ENCODE measurements around the gene SLC29A1. TPM values are rescaled to one million over a fixed set of nuclear protein-coding genes. Genes with fewer than 3 reads are reported as not detected.
A peak's percentile ranks its signal among the peaks of the same experiment; 100 is the strongest.

SLC29A1 gene
- polyA plus RNA-seq, 2 of the 4 experiments (the other 2 are of a cell fraction) = 45.6 to 72.3 TPM

DNA sequence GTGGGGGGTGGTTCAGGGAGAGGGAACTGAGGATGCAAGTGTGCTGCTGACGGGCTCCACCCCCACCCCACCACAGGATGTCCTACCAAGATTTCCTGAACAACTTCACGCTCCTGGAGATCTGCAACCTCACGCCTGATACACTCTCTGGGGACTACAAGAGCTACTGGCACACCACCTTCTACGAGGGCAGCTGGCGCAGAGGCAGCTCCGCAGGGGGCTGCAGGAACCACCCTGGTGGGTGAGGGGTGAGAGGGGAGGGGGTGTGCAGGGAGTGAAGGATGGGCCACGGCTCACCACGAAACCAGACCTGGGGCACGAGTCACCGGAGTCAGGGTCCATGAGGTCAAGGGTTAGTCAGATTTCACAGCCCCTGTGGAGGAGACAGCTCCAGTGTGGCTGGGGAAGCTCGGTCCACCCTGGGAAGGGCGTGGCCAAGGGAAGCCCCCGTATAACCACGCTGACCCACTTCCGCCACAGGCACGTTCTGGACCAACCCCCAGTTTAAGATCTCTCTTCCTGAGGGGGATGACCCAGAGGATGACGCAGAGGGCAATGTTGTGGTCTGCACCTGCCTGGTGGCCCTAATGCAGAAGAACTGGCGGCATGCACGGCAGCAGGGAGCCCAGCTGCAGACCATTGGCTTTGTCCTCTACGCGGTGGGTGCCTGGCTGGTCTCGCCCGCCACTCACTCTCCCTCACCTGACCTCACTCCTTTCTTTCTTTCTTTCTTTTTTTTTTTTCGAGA is 46.5 kb upstream of the SLC29A1 start (continued):
- TF ChIP-seq, protein P1, sequence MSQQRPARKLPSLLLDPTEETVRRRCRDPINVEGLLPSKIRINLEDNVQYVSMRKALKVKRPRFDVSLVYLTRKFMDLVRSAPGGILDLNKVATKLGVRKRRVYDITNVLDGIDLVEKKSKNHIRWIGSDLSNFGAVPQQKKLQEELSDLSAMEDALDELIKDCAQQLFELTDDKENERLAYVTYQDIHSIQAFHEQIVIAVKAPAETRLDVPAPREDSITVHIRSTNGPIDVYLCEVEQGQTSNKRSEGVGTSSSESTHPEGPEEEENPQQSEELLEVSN (IDR thresholded peaks at IDR 0.05; ENCODE audit: borderline replicate concordance, low read depth) = no peak
- TF ChIP-seq JUN (IDR thresholded peaks at IDR 0.05) (no peak), MAZ (IDR thresholded peaks at IDR 0.05; ENCODE audit: borderline replicate concordance, low read depth, low read length) (no peak)

GRCh38 chr6:44177691-44178423 is 45.5 kb upstream of the SLC29A1 start:
- ATAC-seq (peak in 1 of 2 experiments; percentile 43; a peak in 3 of 6 replicates), FAIRE-seq (no peak), DNase-seq (ENCODE audit: low read depth in 1 of 2, low spot score in 1 of 2) (peak in 1 of 2 experiments; percentile 33)
- ChIA-PET POLR2A (no interaction called here), CTCF (interaction anchor here (1.2 to 2.8 kb wide), 3 partner anchors 13 to 60 kb away, joined by 3 to 7 read pairs (median 4); no protein-coding TSS in a partner anchor)
- H3K9me3 ChIP-seq = no peaks in the 10 kb centered on the region
- TF ChIP-seq, protein P2, sequence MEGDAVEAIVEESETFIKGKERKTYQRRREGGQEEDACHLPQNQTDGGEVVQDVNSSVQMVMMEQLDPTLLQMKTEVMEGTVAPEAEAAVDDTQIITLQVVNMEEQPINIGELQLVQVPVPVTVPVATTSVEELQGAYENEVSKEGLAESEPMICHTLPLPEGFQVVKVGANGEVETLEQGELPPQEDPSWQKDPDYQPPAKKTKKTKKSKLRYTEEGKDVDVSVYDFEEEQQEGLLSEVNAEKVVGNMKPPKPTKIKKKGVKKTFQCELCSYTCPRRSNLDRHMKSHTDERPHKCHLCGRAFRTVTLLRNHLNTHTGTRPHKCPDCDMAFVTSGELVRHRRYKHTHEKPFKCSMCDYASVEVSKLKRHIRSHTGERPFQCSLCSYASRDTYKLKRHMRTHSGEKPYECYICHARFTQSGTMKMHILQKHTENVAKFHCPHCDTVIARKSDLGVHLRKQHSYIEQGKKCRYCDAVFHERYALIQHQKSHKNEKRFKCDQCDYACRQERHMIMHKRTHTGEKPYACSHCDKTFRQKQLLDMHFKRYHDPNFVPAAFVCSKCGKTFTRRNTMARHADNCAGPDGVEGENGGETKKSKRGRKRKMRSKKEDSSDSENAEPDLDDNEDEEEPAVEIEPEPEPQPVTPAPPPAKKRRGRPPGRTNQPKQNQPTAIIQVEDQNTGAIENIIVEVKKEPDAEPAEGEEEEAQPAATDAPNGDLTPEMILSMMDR (IDR thresholded peaks at IDR 0.05) = no peak
- no peak for TF ChIP-seq SMC3 (IDR thresholded peaks at IDR 0.05)
- TF ChIP-seq NPAS2 (CRISPR knock-in tag; IDR thresholded peaks at IDR 0.05; ENCODE audit: borderline replicate concordance) = no peak
- TF ChIP-seq CEBPB (IDR thresholded peaks at IDR 0.05) = no peak
- TF ChIP-seq, protein P1 (IDR thresholded peaks at IDR 0.05; ENCODE audit: borderline replicate concordance, low read depth) = no peak
- H3K4me1 ChIP-seq = 0 out of 3 replicates have a peak, but pooled peaks cover 5% of the 10 kb centered on the region
- WGBS (ENCODE audit: missing lambda C conversion rate) = 82% methylated on average over 7 of the region's 13 CpGs
- H3K4me3 ChIP-seq = no peak overlapping the region
- H3K27ac ChIP-seq = no peak overlapping the region
- H3K4me2 ChIP-seq = no peak overlapping the region

GRCh38 chr6:44178424-44179071 is 44.8 kb upstream of the SLC29A1 start:
- no peak for DNase-seq (ENCODE audit: low read depth in 1 of 2, low spot score in 1 of 2)
- no peak overlapping the region for H3K4me2 ChIP-seq

DNA sequence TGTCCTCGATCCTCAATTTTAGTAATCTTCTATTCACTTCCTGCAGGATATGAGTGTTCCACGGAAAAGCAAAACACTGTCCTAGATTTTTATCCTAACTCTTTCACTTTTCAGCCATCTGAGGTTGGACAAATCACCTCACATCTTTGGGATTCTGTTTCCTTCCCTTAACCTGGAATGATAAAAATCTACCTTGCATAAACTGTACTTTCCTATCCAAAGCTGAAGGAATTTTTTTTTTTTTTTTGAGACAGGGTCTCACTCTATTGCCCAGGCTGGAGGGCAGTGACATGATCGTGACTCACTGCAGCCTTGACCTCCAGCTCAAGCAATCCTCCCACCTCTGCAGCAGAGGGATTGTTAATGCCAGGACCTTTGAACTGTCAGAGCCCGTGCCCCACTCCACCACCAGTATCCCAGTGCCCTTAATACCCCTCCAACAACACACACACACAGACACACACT is 44.3 kb upstream of the SLC29A1 start:
- 5% methylated on average over 4 of the region's 4 CpGs for WGBS (ENCODE audit: missing lambda C conversion rate)
- 0 out of 3 replicates have a peak, but pooled peaks cover 5% of the 10 kb centered on the region for H3K4me1 ChIP-seq
- H3K4me3 ChIP-seq = no peak overlapping the region
- no peaks in the 10 kb centered on the region for H3K9me3 ChIP-seq
- no peak for TF ChIP-seq MAFK (IDR thresholded peaks at IDR 0.05; ENCODE audit: partially characterized antibody)
- TF ChIP-seq HOXA7 (CRISPR knock-in tag; IDR thresholded peaks at IDR 0.05) = no peak
- FAIRE-seq (no peak), DNase-seq (ENCODE audit: low read depth in 1 of 2, low spot score in 1 of 2) (no peak), ATAC-seq (peak; percentile 14 to 27; a peak in 2 of 6 replicates)
- CTCF ChIA-PET = no interaction called here
- no peak overlapping the region for H3K4me2 ChIP-seq
- H3K27ac ChIP-seq = no peak overlapping the region
- POLR2A ChIA-PET = no interaction called here

More at GRCh38 chr6:44178424-44179071, 44.8 kb upstream of the SLC29A1 start:
- FAIRE-seq (no peak), ATAC-seq (peak in 1 of 2 experiments; percentile 36; a peak in 3 of 6 replicates)
- WGBS (ENCODE audit: missing lambda C conversion rate) = 79% methylated on average over 9 of the region's 9 CpGs
- H3K4me3 ChIP-seq = no peak overlapping the region
- H3K9me3 ChIP-seq = no peaks in the 10 kb centered on the region
- H3K27ac ChIP-seq = no peak overlapping the region
- TF ChIP-seq HOXA7 (CRISPR knock-in tag; IDR thresholded peaks at IDR 0.05) (no peak), POLR2A (IDR thresholded peaks at IDR 0.05; ENCODE audit: low read length) (no peak), PHF8 (IDR thresholded peaks at IDR 0.05; ENCODE audit: borderline replicate concordance, low read depth) (no peak), CHD4 (IDR thresholded peaks at IDR 0.05; ENCODE audit: borderline replicate concordance) (no peak)
- TF ChIP-seq, protein P1 (IDR thresholded peaks at IDR 0.05; ENCODE audit: borderline replicate concordance, low read depth) = no peak
- ChIA-PET CTCF (interaction anchor here (1.4 to 2.8 kb wide), 2 partner anchors 12 to 56 kb away, joined by 3 to 7 read pairs; no protein-coding TSS in a partner anchor), POLR2A (no interaction called here)
- 0 out of 3 replicates have a peak, but pooled peaks cover 5% of the 10 kb centered on the region for H3K4me1 ChIP-seq
